Activated CD4-positive, alpha-beta T cell treated with anti-CD3 and anti-CD28 coated beads, Interleukin-2, Interleukin-4, amounts not matched to agents 100 ng/mL and 50 ng/mL, durations not matched to agents 16 hours and 8 hours (primary cell): ENCODE data around the gene SRMS.

Experiments used
- DNase-seq: peaks from one replicate; pipeline ENCODE4 v3.0.0-alpha.2; 2020; ENCODE audit warnings: low spot score

SRMS gene

DNA sequence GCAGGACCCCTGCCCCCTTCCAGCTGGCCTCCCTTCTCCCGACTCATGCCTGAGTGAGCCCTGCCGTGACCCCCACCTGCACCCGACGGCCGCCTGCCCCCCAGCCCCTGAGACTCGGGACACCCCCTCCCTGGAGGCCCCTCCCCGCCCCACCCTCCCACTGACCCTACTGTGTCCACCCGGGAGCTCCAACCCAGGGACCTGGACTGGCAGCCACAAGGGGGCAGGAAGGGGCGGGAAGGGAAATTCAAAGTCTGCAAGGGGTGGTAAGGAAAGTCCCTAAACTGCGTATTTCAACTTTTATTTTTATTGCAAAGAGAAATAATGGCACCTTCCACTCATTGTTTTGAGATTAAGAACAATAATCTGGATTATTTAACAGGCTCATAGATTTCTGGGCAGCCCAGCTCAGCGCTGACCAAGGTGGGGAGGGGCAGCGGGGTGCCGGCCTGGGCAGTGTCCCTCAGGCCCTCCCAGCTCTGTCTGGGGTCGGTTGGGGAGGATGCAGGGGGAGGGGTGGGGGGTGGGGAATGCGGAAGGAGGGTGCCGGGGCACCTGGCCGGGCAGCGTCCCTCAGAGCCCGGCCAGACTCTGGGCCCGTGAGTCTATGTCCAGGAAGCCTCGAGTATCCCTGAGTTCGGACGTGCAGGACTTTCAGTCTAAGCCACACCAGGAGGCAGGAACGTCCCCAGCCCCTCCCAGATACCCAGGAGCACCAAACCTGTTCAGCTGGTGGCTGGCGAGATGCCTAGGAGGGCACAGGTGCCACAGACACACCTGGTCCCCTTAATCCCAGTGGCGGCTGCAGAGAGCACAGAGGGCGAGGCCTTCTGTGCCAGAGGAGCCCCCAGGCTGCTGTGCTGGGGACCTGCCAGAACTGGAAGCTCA lies 9.1 kb downstream of the SRMS start:
- no peak for DNase-seq

DNA sequence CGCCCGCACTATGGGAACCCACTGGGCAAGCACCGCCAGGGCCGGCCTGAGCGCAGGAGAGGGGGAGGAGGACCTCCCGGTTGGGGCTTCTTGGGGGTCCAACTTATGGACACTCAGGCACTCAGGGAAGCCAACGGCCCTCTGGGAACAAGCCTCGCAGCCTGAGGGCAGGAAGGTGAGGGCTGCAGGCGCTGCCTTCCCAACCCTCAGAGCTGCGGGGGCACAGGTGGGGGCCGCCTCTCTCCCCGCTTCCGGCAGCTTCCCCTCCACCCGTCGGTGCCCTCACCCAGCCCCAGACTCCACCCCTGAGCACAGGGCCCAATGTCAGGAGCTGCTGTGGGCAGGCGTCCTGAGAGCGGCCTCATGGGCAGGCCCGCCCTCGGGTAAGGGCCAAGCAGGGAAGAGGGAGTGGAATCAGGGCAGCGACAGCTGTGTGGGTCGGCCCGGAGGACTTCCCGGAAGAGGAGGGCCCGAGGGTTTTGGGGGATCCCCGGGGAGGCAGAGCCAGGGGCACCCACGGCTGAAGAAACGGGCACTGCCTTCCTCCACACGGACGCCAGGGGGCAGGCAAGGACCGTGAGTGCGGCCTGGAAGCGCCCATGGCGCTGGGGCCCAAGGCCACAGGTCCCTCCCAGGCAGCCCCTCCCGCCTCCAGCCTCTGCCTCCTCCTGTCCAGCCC lies 9.9 kb downstream of the SRMS start:
- DNase-seq, result peak; percentile 98

DNA sequence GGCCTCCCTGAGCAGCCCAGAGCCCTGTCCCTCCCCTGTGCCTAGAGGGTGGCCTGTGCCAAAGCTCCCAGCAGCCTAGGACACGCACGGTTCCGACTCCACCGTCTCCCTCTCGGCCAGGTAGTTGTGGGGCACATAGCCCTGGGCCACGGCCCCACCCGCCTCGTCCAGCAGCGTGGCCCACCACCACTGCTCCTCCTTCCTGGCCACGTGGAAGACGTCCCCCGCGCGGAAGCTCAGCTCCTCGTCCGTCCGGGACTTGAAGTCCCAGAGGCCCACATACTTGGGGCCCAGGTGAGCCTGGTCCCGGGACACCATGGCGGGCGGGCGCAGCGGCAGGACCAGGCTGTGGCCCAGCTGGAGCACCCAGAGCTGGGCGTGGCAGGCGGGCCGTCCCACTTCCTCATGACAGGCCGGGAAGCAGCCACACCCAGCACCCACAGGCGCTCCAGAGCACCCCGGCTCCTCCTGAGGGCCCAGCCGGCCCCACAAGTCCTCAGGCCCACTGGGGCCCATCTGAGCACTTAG lies 10.5 kb downstream of the SRMS start, which contains the start of gene PTK6:
PTK6 (minus strand) TSS at position 380 of the 528 bp plus-strand sequence; CDS start at position 318, 62 bp downstream.
- peak; percentile 46 for DNase-seq

DNA sequence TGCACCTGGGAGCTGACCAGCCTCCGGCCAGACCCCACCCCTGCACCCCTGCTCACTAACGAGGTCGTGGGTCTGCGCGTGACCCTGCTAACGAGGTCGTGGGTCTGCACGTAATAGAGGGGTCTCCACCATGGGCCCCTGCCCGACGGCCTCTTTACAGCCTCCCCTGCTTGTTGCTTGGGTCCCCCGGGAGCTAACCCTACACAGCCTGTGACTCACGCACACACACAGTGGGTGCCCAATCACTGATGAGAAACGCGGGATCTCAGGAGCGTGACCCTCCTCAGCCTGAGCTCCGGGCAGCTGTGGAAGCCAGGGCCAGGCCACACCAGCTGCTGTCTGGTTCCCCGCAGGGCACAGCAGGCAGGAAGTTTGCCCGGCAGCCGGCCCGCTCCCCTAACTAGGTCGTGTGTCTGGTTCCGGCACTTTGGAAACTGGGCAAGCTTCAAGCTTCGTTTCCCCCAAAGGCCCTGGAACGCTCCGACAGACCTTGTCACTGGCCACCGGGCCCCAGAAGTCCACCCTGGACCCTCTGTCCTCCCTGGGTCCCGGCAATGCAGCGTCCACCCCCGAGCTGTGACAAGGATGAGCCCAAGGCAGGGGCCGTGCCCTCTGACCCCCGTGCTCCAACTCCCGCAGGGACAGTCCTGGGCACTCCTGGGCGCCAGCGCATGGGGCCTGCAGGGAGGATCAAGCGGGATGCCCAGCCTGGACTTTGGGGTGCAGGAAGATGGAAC lies 11.1 kb downstream of the SRMS start:
- no peak for DNase-seq

DNA sequence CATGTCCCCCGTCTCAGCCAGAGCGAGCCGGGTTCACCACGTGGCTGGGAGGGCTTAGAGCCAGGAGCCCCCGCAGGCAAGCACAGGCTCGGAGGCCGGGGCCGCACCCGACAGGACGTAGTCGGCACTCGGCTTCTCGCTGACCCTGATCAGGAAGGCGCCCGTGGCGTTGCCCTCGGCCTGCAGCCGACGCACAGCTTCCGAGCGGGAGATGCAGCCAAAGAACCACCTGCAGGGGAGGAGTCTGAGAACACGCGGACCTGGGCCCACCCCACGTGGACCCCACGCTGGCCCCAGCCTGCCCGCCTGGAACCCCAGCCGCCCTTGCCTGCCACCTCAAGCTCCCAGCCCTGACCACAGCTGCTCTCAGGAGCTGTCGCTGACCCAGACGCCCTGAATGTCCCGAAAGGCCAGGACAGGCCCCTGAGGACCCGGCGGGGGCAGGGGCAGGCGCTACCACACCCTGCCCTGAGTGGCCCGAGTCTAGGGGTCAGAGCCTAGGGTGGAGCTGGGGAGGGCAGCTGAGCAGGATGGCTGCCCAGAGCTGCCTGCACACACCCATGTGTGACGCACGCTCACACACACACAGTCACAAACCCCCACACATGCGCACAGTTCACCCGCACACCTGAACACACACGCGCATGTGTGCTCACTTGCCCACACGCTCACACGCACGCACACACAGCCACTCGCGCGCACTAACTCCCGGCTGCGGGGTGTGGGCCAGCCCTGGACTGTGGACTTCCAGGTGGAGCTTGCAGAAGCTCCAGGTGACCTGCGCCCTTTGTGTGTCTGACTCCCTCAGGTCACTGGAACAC lies 12.5 kb downstream of the SRMS start:
- no peak for DNase-seq

DNA sequence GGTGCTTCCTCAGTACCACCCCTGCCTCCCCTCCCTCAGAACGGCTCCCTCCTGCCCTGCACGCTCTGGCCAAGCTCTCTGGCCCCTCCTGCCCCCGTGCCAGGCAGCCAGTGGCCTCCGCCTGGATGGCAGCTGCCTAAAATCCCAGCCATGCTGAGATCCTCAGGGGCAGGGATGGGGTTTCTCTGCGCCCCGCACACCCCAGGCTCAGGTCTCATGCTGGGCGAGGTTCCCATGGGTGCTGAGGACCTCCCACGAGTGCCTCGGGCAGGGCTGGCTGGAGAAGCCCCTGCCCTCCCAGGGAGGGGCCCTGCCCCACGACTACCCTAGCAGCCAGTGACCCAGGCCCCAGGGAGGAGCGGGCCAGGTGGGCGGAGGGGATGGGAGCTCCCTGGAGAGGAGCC lies 13.1 kb downstream of the SRMS start:
- DNase-seq, result no peak

DNA sequence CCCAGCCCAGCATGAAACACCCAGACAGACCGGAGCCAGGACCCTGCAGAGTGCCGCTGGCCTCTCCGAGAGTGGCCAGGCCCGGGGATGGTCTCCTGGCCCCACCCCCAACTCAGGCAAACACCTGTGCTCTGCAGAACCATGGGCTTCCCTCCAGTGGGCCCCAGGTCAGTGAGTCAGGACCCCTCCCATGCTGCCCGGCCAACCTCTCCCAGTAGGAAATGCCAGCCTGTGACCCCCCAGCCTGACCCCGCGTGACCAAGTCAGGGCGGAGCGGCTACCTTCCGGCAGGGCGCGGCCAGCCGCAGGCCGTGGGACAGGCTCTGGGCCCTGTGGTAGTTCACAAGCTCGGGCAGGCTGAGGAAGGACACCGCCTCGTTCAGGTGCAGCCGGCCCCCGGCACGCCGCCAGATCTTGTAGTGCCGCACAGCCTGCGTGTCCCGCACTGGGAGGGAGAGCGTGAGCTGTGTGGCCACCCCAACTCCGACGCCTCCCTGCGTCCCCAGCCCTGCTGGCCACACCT lies 13.6 kb downstream of the SRMS start:
- DNase-seq, result no peak

DNA sequence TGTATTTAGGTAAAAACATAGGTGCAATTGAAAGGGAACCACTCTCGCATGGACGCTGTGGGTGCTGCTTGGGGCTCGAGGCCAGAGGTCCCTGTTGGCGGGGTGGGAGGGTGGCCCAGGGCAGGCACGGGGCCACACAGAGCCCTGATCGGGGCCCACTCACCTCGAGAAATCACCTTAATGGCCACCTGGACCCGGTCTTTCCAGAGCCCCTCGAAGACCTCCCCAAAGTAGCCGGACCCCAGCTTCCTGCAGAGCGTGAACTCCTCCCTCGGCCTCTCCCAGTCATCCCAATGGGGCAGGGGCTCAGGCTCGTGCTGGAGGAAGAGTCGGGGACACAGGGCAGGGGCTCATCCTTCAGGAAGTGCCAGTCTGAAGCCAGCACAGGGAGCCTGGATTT lies 14.2 kb downstream of the SRMS start:
- DNase-seq, result no peak

DNA sequence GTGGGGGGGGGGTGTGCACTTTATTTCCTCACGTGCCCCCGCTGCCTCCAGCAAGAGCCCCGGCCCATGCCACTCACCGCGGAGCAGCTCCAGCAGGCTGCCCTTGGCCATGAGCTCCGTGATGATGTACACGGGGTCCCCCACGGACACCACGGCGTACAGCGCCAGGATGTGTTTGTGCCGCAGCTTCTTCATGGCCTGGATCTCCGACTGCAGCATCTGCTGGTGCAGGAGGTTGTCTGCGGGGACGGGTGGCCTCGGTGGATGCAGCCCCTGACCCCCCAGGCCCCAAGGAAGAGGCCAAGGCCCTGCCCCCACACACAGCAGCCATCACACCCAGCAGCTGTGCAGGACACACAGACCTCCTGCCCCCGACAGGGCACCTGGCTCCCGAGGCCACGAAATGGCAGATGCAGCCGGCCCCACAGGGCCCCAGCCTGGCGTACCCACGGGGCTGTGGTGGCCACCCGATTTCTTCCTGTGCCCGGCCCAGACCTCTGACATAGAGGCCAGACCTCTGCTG lies 15.0 kb downstream of the SRMS start:
- DNase-seq, result no peak

DNA sequence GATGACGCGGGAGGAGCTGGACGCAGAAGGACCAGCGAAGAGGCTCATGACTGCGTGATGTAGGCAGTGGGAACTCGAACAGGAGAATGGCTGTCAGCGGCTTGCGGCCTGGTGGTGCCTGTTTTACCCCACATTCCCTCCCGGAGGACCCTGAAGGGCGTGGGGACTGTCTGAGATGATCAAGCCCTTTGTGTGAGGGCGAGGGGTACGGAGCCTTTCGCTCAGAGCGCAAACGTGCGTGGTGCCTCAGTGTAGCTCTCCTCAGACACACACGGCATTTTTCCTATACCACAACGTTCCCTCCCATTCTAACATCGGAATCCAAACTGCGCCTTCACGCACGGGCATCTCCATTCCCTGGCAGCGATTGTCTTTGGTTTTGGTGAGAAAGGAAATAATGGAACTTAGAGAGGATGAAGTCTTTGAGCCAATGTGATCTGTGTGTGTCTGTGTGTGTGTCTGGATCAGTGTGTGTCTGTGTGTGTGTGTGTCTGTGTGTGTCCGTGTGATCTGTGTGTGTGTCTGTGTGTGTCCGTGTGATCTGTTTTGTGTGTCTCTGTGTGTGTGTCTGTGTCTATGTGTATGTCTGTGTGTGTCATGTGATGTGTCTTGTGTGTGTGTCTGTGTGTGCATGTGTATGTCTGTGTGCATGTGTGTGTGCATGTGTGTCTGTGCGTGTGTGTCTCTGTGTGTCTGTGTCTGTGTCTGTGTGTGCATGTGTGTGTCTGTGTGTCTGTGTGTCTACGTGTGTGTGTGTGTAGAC lies 15.7 kb downstream of the SRMS start:
- DNase-seq, result no peak

DNA sequence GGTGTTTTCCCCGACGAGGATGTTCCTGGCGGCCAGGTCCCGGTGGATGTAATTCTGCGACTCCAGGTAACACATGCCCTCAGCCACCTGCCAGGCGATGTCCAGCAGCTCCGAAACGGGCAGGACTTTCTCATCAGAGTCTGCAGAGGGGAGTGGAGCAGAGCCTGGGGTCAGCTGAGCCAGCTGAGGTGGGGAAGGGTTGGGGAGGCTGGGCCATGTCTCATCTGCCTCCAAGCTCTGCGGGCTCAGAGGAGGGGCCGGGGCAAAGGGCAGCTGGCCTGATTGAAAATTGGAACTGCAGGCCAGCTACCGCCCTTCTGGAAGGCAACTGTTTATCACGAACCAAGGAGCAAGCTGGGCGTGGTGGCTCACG lies 16.8 kb downstream of the SRMS start:
- DNase-seq, result no peak

- no peak for DNase-seq
These were observed 17.4 kb downstream of the SRMS start for GRCh38 chr20:63529861-63530787.

DNA sequence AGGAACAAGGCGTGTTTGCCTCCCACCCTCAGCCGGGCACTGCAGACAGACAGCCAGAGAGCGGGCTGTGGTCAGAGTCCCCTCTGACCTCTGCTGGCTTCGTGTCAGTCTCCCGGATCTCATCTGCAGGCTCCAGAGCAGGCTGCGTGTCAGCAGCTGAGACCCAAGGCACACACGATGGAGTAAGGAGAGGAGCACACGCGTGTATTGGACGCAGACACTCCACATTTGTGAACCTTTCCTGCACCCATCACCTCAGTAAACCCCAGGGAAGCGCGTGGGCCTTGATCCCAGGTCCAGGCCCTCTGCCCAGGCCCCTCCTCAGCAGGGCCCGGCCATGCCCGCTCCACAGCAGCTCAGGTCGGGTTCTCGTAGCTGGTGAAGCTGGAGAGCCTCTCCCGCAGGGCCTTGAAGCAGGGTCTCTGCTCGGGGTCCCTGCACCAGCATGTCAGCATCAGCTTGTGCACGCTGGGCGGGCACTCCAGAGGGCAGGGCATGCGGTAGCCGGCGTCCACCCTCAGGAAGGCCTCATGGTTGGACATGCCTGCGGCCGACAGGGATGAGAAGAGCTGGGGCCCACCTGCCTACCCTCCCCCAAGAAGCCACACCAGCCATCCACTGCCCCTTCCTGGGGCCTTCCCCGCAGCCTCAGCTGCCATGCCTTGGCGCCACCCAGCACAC lies 18.2 kb downstream of the SRMS start:
- DNase-seq, result no peak

- no peak for DNase-seq
These were observed 20.4 kb downstream of the SRMS start for GRCh38 chr20:63527184-63527583.

DNA sequence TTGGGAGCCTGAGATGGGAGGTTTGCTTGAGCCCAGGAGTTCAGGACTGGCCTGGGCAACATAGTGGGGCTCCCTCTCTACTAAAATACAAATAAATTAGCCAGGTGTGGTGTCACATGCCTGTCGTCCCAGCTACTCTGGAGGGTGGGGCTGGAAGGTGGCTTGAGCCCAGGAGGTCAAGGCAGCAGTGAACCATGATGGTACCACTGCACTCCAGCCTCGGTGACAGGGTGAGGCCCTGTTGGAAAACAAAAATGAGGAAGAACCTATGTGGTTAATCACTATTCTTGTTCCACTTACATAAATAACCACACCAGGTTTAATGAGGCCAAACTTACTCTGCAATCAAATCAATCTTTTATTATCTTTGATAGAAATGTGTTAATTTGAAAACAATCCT lies 21.6 kb downstream of the SRMS start:
- no peak for DNase-seq

GRCh38 chr20:63525185-63525584 lies 22.4 kb downstream of the SRMS start:
- DNase-seq, result no peak

DNA sequence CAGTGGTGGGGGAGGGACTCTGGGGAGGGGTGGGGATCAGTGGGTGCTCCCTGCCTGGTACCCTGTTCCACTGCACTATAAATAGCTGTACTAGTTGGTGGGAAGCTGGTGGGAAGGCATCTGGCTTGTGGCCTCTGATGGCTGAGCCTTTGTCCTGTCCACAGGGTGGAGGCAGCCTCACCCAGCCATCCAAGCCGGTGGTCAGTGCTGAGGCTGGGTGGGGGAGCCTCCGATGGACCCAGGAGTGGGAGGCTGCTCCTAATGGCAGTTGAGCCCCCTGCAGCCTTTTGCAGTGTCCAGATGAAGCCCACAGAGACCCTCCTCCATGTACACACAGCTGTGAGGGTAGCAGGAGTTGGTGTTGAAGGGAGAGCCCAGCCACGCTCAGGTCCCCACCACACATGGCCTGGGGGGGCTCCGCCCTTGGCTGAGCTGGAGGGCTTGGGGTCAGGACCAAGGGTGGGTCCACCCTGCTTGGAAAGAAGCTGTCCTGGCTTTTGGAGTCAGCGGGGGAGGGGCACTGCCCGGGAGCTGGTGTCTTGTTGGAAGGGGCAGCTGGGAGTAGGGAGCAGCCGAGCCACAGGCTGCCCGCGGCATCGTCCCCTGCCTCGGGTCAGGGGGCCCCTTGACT lies 24.5 kb downstream of the SRMS start:
- no peak for DNase-seq
